Tibial nerve (tissue), 4 donors: ENCODE results near the gene DNAH14.

Source experiments
- EP300 ChIP-seq, 2 donors: sonication (generic); formaldehyde crosslinking; IDR thresholded peaks; one replicate each; pipeline ENCODE4 v1.6.1; 2017; ENCODE audit warnings: antibody characterized with exemption in 2 of 2, mild to moderate bottlenecking in 1 of 2
- POLR2A ChIP-seq, 2 donors: fragments of 450-650 bp; IDR thresholded peaks; one replicate each; pipeline ENCODE4 v1.6.1; 2017; ENCODE audit warnings: antibody characterized with exemption in 2 of 2, mild to moderate bottlenecking in 2 of 2, moderate library complexity in 2 of 2
- TF ChIP-seq, protein P1 (sequence below), 5 experiments: fragments of 200-600 bp in 3 of 5; fragments of 450-650 bp in 2 of 5; sonication (generic) in 3 of 5; IDR thresholded peaks; one replicate each; pipeline ENCODE4 v1.5.1; 2016 to 2019; ENCODE audit warnings: antibody characterized with exemption in 5 of 5, mild to moderate bottlenecking in 3 of 5, moderate library complexity in 2 of 5

DNA sequence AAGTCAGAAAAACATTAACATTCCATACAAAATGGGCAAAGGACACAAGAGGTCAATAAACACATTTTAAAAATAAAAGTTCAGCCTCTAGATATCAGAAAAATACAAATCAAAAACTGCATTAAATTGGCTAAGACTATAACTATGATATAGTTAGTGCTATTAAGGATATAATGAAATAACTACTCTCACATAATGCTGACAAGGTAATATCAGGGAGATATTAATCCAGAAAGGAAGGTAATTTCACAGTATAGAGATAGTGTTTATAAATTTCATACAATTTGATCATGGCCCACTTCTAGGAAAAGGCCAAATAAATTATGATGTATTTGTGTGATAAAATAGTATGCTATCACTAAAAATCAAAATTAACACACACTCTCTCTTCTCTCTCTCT, 436.5 kb downstream of the DNAH14 start:
- TF ChIP-seq POLR2A (IDR thresholded peaks at IDR 0.05), result no peak
- TF ChIP-seq, protein P1, sequence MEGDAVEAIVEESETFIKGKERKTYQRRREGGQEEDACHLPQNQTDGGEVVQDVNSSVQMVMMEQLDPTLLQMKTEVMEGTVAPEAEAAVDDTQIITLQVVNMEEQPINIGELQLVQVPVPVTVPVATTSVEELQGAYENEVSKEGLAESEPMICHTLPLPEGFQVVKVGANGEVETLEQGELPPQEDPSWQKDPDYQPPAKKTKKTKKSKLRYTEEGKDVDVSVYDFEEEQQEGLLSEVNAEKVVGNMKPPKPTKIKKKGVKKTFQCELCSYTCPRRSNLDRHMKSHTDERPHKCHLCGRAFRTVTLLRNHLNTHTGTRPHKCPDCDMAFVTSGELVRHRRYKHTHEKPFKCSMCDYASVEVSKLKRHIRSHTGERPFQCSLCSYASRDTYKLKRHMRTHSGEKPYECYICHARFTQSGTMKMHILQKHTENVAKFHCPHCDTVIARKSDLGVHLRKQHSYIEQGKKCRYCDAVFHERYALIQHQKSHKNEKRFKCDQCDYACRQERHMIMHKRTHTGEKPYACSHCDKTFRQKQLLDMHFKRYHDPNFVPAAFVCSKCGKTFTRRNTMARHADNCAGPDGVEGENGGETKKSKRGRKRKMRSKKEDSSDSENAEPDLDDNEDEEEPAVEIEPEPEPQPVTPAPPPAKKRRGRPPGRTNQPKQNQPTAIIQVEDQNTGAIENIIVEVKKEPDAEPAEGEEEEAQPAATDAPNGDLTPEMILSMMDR (IDR thresholded peaks at IDR 0.05), result no peak
- no peak for TF ChIP-seq EP300 (IDR thresholded peaks at IDR 0.05)
